Activated CD4-positive, alpha-beta memory T cell treated with anti-CD3 and anti-CD28 coated beads for 36 hours (primary cell): Measurements from ENCODE around the gene NTRK1. TPM values are rescaled to one million over a fixed set of nuclear protein-coding genes. Genes with fewer than 3 reads are reported as not detected.

Experiments used
- CTCF ChIA-PET: fragments of 350-600 bp; sonication (Branson Sonifier 250); formaldehyde crosslinking; loops from one replicate; lab custom pipeline; 2021; ENCODE audit warnings: antibody characterized with exemption, inconsistent platforms; lab: Charles Lee
- POLR2A ChIA-PET: fragments of 350-600 bp; sonication (Branson Sonifier 250); formaldehyde crosslinking; loops from one replicate; lab custom pipeline; 2021; ENCODE audit warnings: antibody characterized with exemption; lab: Charles Lee
- DNase-seq: peaks from one replicate; pipeline ENCODE4 v3.0.0-alpha.2; 2020
- H3K27ac Mint-ChIP-seq: one replicate; pipeline ENCODE4 v1.8.0; 2021; ENCODE audit warnings: mixed read lengths
- H3K27me3 Mint-ChIP-seq: one replicate; pipeline ENCODE4 v1.8.0; 2021; ENCODE audit warnings: mixed read lengths
- H3K36me3 Mint-ChIP-seq: one replicate; pipeline ENCODE4 v1.8.0; 2021; ENCODE audit warnings: mixed read lengths
- H3K4me1 Mint-ChIP-seq: one replicate; pipeline ENCODE4 v1.8.0; 2021; ENCODE audit warnings: low read depth, mixed read lengths
- H3K4me3 Mint-ChIP-seq: one replicate; pipeline ENCODE4 v1.8.0; 2021; ENCODE audit warnings: mild to moderate bottlenecking, mixed read lengths
- H3K9me3 Mint-ChIP-seq: one replicate; pipeline ENCODE4 v1.8.0; 2021; ENCODE audit warnings: mixed read lengths
- intact Hi-C: fragments of 100-400 bp; cut with micrococcal nuclease; formaldehyde crosslinking; loops from one replicate; pipeline ENCODE4 v1.15.1; 2023
- total RNA-seq, 2 experiments: library from RNA; stranded (reverse); gene quantifications; one replicate each; pipeline ENCODE4 v1.2.3, GENCODE V29; 2021

Gene NTRK1
- total RNA-seq, 2 experiments from 2014 or later = 6.4 to 6.7 TPM

DNA sequence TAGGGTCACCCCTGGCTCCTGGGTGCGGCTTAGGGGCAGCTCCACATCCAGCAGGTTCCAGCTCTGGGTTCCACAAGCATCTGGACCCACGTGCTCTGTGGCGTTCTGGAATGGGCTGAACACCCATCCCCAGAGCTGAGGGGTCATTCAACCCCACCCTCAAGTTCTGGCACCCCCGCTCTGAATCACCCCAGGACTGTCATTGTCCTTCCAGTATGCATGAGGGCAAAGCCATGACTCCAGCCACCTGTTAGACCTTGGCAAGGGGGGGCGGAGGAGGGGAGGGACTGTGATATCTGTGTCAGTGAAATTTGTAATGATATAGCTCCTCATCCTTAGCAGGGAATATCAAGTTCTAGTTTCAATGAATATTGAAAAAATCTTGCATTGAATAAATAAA is 14.0 kb upstream of the NTRK1 start:
- POLR2A ChIA-PET = interaction anchor here (0.6 to 2.4 kb wide), 3 partner anchors 8 to 61 kb away, joined by 3 to 9 read pairs (median 5); no protein-coding TSS in a partner anchor
- intact Hi-C loops = no loop called here
- DNase-seq = no peak
- CTCF ChIA-PET = interaction anchor here (1.1 to 5.0 kb wide), 5 partner anchors 8 to 157 kb away, joined by 4 to 47 read pairs (median 5); no protein-coding TSS in a partner anchor
- Mint-ChIP-seq H3K27ac (no peak overlapping the region), H3K4me1 (peaks cover 20% of the 10 kb centered on the region), H3K4me3 (no peak overlapping the region), H3K9me3 (no peaks in the 10 kb centered on the region), H3K36me3 (no peaks in the 10 kb centered on the region), H3K27me3 (peaks cover 50% of the 10 kb centered on the region)

GRCh38 chr1:156847591-156848460 is 12.8 kb upstream of the NTRK1 start:
- CTCF ChIA-PET = interaction anchor here (1.1 to 5.0 kb wide), 6 partner anchors 9 to 122 kb away, joined by 3 to 47 read pairs (median 10); partner anchors contain the start of gene NTRK1
- intact Hi-C loops = no loop called here
- Mint-ChIP-seq H3K9me3 (no peaks in the 10 kb centered on the region), H3K27ac (no peak overlapping the region), H3K4me1 (peaks cover 20% of the 10 kb centered on the region), H3K4me3 (no peak overlapping the region), H3K36me3 (no peaks in the 10 kb centered on the region), H3K27me3 (peaks cover 38% of the 10 kb centered on the region)
- POLR2A ChIA-PET = interaction anchor here (1.0 to 2.4 kb wide), 4 partner anchors 9 to 40 kb away, joined by 3 to 9 read pairs (median 6); partner anchors contain the start of genes INSRR and NTRK1
- DNase-seq = no peak

GRCh38 chr1:156848461-156849150 is 12.1 kb upstream of the NTRK1 start:
- peaks cover 20% of the 10 kb centered on the region for H3K4me1 Mint-ChIP-seq
- H3K27me3 Mint-ChIP-seq = peaks cover 33% of the 10 kb centered on the region
- H3K27ac Mint-ChIP-seq = no peak overlapping the region
- intact Hi-C loops = no loop called here
- H3K4me3 Mint-ChIP-seq = peak overlapping the region; percentile 8
- POLR2A ChIA-PET = interaction anchor here (0.5 to 2.4 kb wide), 4 partner anchors 9 to 77 kb away, joined by 3 to 9 read pairs (median 3); no protein-coding TSS in a partner anchor
- H3K9me3 Mint-ChIP-seq = no peaks in the 10 kb centered on the region
- H3K36me3 Mint-ChIP-seq = no peaks in the 10 kb centered on the region
- CTCF ChIA-PET = interaction anchor here (0.8 to 5.0 kb wide), 7 partner anchors 9 to 122 kb away, joined by 3 to 47 read pairs (median 9); partner anchors contain the start of gene NTRK1
- peak; percentile 86 for DNase-seq

DNA sequence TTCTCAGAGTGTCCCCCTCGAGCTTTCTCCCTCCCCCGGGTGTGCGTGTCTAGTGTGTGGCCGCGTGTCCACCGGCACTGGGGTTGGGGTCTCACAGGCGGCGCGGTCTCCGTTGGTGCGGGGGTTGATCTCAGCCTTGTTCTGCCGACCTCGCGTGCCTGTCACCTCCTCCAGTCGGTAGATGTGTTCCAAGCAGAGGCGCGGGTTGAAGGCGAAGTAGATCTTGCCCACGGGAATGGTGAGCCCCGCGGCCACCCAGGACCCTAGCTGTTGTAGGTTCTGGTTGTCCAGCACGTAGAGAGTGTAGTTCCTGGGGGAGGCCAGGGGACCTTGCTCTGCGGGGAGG is 11.5 kb upstream of the NTRK1 start:
- POLR2A ChIA-PET = interaction anchor here (0.5 to 2.4 kb wide), 3 partner anchors 9 to 78 kb away, joined by 3 to 9 read pairs (median 3); no protein-coding TSS in a partner anchor
- peak overlapping the region; percentile 8 for H3K4me3 Mint-ChIP-seq
- intact Hi-C loops = no loop called here
- peaks cover 28% of the 10 kb centered on the region for H3K27me3 Mint-ChIP-seq
- CTCF ChIA-PET = interaction anchor here (0.8 to 5.0 kb wide), 5 partner anchors 9 to 123 kb away, joined by 4 to 47 read pairs (median 10); partner anchors contain the start of gene NTRK1
- no peaks in the 10 kb centered on the region for H3K36me3 Mint-ChIP-seq
- peaks cover 17% of the 10 kb centered on the region for H3K4me1 Mint-ChIP-seq
- H3K9me3 Mint-ChIP-seq = no peaks in the 10 kb centered on the region
- DNase-seq = no peak
- no peak overlapping the region for H3K27ac Mint-ChIP-seq

- H3K27me3 Mint-ChIP-seq = peaks cover 11% of the 10 kb centered on the region
- intact Hi-C loops = no loop called here
- H3K36me3 Mint-ChIP-seq = no peaks in the 10 kb centered on the region
- H3K4me3 Mint-ChIP-seq = no peak overlapping the region
- H3K4me1 Mint-ChIP-seq = peaks cover 9% of the 10 kb centered on the region
- POLR2A ChIA-PET = no interaction called here
- no peaks in the 10 kb centered on the region for H3K9me3 Mint-ChIP-seq
- no peak overlapping the region for H3K27ac Mint-ChIP-seq
- DNase-seq = no peak
- CTCF ChIA-PET = interaction anchor here (0.7 to 1.8 kb wide), 2 partner anchors 9 to 13 kb away, joined by 3 to 12 read pairs; partner anchors contain the start of gene NTRK1
Measured at GRCh38 chr1:156851779-156852417, 8.8 kb upstream of the NTRK1 start.

GRCh38 chr1:156852418-156852874 is 8.2 kb upstream of the NTRK1 start:
- no peaks in the 10 kb centered on the region for H3K9me3 Mint-ChIP-seq
- no peaks in the 10 kb centered on the region for H3K36me3 Mint-ChIP-seq
- intact Hi-C loops = no loop called here
- peaks cover 9% of the 10 kb centered on the region for H3K4me1 Mint-ChIP-seq
- H3K4me3 Mint-ChIP-seq = no peak overlapping the region
- peaks cover 11% of the 10 kb centered on the region for H3K27me3 Mint-ChIP-seq
- no peak overlapping the region for H3K27ac Mint-ChIP-seq
- no peak for DNase-seq
- POLR2A ChIA-PET = no interaction called here
- CTCF ChIA-PET = interaction anchor here (0.7 to 2.5 kb wide), 3 partner anchors 9 to 39 kb away, joined by 3 to 12 read pairs (median 8); partner anchors contain the start of gene NTRK1

GRCh38 chr1:156853761-156854160 is 6.9 kb upstream of the NTRK1 start:
- POLR2A ChIA-PET = interaction anchor here (0.6 kb wide), 1 partner anchor 56 kb away, joined by 4 read pairs; no protein-coding TSS in a partner anchor
- no peaks in the 10 kb centered on the region for H3K36me3 Mint-ChIP-seq
- DNase-seq = no peak
- intact Hi-C loops = no loop called here
- H3K27ac Mint-ChIP-seq = no peak overlapping the region
- no peaks in the 10 kb centered on the region for H3K9me3 Mint-ChIP-seq
- H3K4me3 Mint-ChIP-seq = no peak overlapping the region
- H3K27me3 Mint-ChIP-seq = peaks cover 16% of the 10 kb centered on the region
- CTCF ChIA-PET = interaction anchor here (0.6 to 2.5 kb wide), 5 partner anchors 15 to 128 kb away, joined by 3 to 12 read pairs (median 6); no protein-coding TSS in a partner anchor
- H3K4me1 Mint-ChIP-seq = peaks cover 5% of the 10 kb centered on the region

- no peak for DNase-seq
- H3K4me1 Mint-ChIP-seq = peaks cover 6% of the 10 kb centered on the region
- no peaks in the 10 kb centered on the region for H3K9me3 Mint-ChIP-seq
- no peak overlapping the region for H3K27ac Mint-ChIP-seq
- CTCF ChIA-PET = interaction anchor here (0.6 to 2.5 kb wide), 5 partner anchors 37 to 128 kb away, joined by 3 to 8 read pairs (median 3); no protein-coding TSS in a partner anchor
- intact Hi-C loops = no loop called here
- POLR2A ChIA-PET = no interaction called here
- H3K27me3 Mint-ChIP-seq = peaks cover 16% of the 10 kb centered on the region
- H3K4me3 Mint-ChIP-seq = no peak overlapping the region
- no peaks in the 10 kb centered on the region for H3K36me3 Mint-ChIP-seq
Measured at GRCh38 chr1:156854634-156855033, 6.0 kb upstream of the NTRK1 start.

DNA sequence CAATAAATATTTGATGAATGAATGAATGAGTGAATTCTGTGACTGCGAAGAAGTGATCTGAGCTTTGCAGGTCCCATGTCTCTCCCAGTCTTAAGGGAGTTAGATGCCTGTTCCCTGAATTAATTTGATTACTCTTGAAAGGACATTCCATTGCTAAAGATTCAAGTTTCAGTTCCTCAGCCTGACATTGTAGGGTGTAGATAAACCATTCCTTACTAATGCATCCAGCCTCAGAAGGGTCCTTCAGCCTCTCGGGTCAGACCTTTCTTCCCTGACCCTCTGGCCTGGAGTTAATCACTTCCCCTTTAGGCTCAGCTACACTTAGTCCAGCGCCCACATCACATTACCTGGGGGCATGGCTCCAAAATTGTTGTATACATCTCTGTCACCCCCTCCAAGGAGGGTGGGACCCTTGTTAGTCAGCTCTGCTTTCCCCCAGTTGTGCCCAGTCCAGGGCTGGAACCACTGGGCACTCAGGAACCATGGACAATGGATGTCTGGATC is 4.3 kb upstream of the NTRK1 start:
- ChIA-PET POLR2A (interaction anchor here (1.1 kb wide), 1 partner anchor 55 kb away, joined by 4 read pairs; no protein-coding TSS in a partner anchor), CTCF (interaction anchor here (0.8 to 8.6 kb wide), 7 partner anchors 9 to 167 kb away, joined by 3 to 252 read pairs (median 12); no protein-coding TSS in a partner anchor)
- Mint-ChIP-seq H3K9me3 (no peaks in the 10 kb centered on the region), H3K4me1 (peaks cover 16% of the 10 kb centered on the region), H3K4me3 (no peak overlapping the region), H3K27me3 (peaks cover 21% of the 10 kb centered on the region), H3K36me3 (no peaks in the 10 kb centered on the region), H3K27ac (no peak overlapping the region)
- intact Hi-C loops = no loop called here
- no peak for DNase-seq

- Mint-ChIP-seq H3K27ac (no peak overlapping the region), H3K9me3 (no peaks in the 10 kb centered on the region), H3K4me3 (no peak overlapping the region), H3K36me3 (no peaks in the 10 kb centered on the region), H3K4me1 (peaks cover 25% of the 10 kb centered on the region), H3K27me3 (peaks cover 31% of the 10 kb centered on the region)
- POLR2A ChIA-PET = interaction anchor here (0.7 to 1.5 kb wide), 4 partner anchors 9 to 49 kb away, joined by 3 to 4 read pairs (median 3); no protein-coding TSS in a partner anchor
- intact Hi-C loops = no loop called here
- CTCF ChIA-PET = interaction anchor here (0.8 to 8.6 kb wide), 10 partner anchors 8 to 168 kb away, joined by 3 to 252 read pairs (median 8); no protein-coding TSS in a partner anchor
- no peak for DNase-seq
Measured at GRCh38 chr1:156857532-156857931, 3.1 kb upstream of the NTRK1 start.
